GM23338 (cell line): ENCODE results near the gene PKN3. TPM values are rescaled to one million over a fixed set of nuclear protein-coding genes. Genes with fewer than 3 reads are reported as not detected.

Source experiments
- ATAC-seq: fragments of 200-7000 bp; cut with Tn5 transposase; 3 replicates; pipeline ENCODE4 v1.9.1; 2020
- DNase-seq: peaks from one replicate; pipeline ENCODE4 v3.0.0-alpha.2; 2015; ENCODE audit warnings: low spot score
- H2AFZ ChIP-seq: fragments of 200-600 bp; sonication (generic); 2 replicates; pipeline ENCODE4 v1.8.0; 2016; ENCODE audit warnings: antibody characterized with exemption, mild to moderate bottlenecking, moderate library complexity
- H3F3A ChIP-seq: fragments of 200-600 bp; sonication (generic); replicated peaks from 2 replicates; pipeline ENCODE4 v1.8.0; 2017; ENCODE audit warnings: antibody characterized with exemption, mixed run types, low read depth
- H3K27ac ChIP-seq: fragments of 200-600 bp; sonication (generic); 2 replicates; pipeline ENCODE4 v1.6.1; 2016; ENCODE audit warnings: low read depth
- H3K27me3 ChIP-seq: fragments of 200-600 bp; sonication (generic); 2 replicates; pipeline ENCODE4 v1.8.0; 2016; ENCODE audit warnings: mild to moderate bottlenecking, mixed run types, moderate library complexity; ENCODE audit not compliant: insufficient read depth
- H3K36me3 ChIP-seq: fragments of 200-600 bp; sonication (generic); 2 replicates; pipeline ENCODE4 v1.8.0; 2016; ENCODE audit warnings: mild to moderate bottlenecking; ENCODE audit not compliant: insufficient read depth
- H3K4me1 ChIP-seq: fragments of 200-600 bp; sonication (generic); 2 replicates; pipeline ENCODE4 v1.8.0; 2016; ENCODE audit warnings: mild to moderate bottlenecking, moderate library complexity; ENCODE audit not compliant: insufficient read depth
- H3K4me2 ChIP-seq: fragments of 200-600 bp; sonication (generic); 2 replicates; pipeline ENCODE4 v1.7.1; 2017; ENCODE audit warnings: mixed run types
- H3K4me3 ChIP-seq: fragments of 200-600 bp; sonication (generic); 2 replicates; pipeline ENCODE4 v1.6.1; 2016; ENCODE audit warnings: mixed run types
- H3K79me2 ChIP-seq: fragments of 200-600 bp; sonication (generic); replicated peaks from 2 replicates; pipeline ENCODE4 v1.8.0; 2017; ENCODE audit warnings: mild to moderate bottlenecking; ENCODE audit not compliant: insufficient read depth
- H3K9me2 ChIP-seq: fragments of 200-600 bp; sonication (generic); 2 replicates; pipeline ENCODE4 v1.8.0; 2017; ENCODE audit not compliant: insufficient read depth
- H4K20me1 ChIP-seq: fragments of 200-600 bp; sonication (generic); replicated peaks from 2 replicates; pipeline ENCODE4 v1.8.0; 2017; ENCODE audit warnings: mild to moderate bottlenecking; ENCODE audit not compliant: insufficient read depth
- H3K27ac Mint-ChIP-seq: 2 replicates; pipeline ENCODE4 v1.8.0; 2020; ENCODE audit warnings: inconsistent platforms, mild to moderate bottlenecking, moderate library complexity, mixed read lengths
- H3K27me3 Mint-ChIP-seq: 3 replicates; pipeline ENCODE4 v1.8.0; 2022; ENCODE audit warnings: low read depth, mild to moderate bottlenecking, moderate library complexity, mixed read lengths, inconsistent platforms; ENCODE audit not compliant: insufficient read depth, poor library complexity
- H3K36me3 Mint-ChIP-seq: 3 replicates; pipeline ENCODE4 v1.8.0; 2021; ENCODE audit warnings: low read depth, mild to moderate bottlenecking, inconsistent platforms, moderate library complexity, mixed read lengths
- H3K4me1 Mint-ChIP-seq: 3 replicates; pipeline ENCODE4 v1.8.0; 2020; ENCODE audit warnings: mild to moderate bottlenecking, inconsistent platforms, mixed read lengths
- H3K4me3 Mint-ChIP-seq: 3 replicates; pipeline ENCODE4 v1.8.0; 2021; ENCODE audit warnings: moderate library complexity, mild to moderate bottlenecking, inconsistent platforms, mixed read lengths
- H3K9me3 Mint-ChIP-seq: 3 replicates; pipeline ENCODE4 v1.8.0; 2020; ENCODE audit warnings: moderate library complexity, mild to moderate bottlenecking, inconsistent platforms, mixed read lengths
- CREB1 ChIP-seq: fragments of 250-450 bp; sonication (Bioruptor Pico); IDR thresholded peaks from 2 replicates; pipeline ENCODE4 v1.5.0; 2020; ENCODE audit warnings: low read depth, mild to moderate bottlenecking, moderate library complexity
- CTCF ChIP-seq, 2 experiments: fragments of 200-600 bp in 1 of 2; sonication (generic) in 1 of 2; conservative IDR thresholded peaks; 2 replicates each; pipeline versions ENCODE4 v1.5.1 to v1.6.1; 2016 to 2017; ENCODE audit warnings: antibody characterized with exemption in 2 of 2, low read depth in 2 of 2, mild to moderate bottlenecking in 2 of 2, moderate library complexity in 1 of 2
- ETS1 ChIP-seq: IDR thresholded peaks from 2 replicates; pipeline ENCODE4 v1.6.1; 2016; ENCODE audit warnings: antibody characterized with exemption
- EZH2 ChIP-seq: fragments of 200-600 bp; sonication (generic); IDR thresholded peaks from one replicate; pipeline ENCODE4 v1.8.0; 2017; ENCODE audit warnings: antibody characterized with exemption, mild to moderate bottlenecking, low read depth; ENCODE audit not compliant: unreplicated experiment
- EZH2phosphoT487 ChIP-seq: fragments of 200-600 bp; sonication (generic); IDR thresholded peaks from one replicate; pipeline ENCODE4 v1.8.1; 2018; ENCODE audit warnings: antibody characterized with exemption; ENCODE audit not compliant: unreplicated experiment
- JUNB ChIP-seq: IDR thresholded peaks from one replicate; pipeline ENCODE4 v1.6.1; 2016; ENCODE audit warnings: antibody characterized with exemption; ENCODE audit not compliant: unreplicated experiment
- NANOG ChIP-seq: IDR thresholded peaks from 2 replicates; pipeline ENCODE4 v1.6.1; 2016; ENCODE audit warnings: antibody characterized with exemption, borderline replicate concordance
- POLR2AphosphoS5 ChIP-seq: IDR thresholded peaks from 2 replicates; pipeline ENCODE4 v1.6.1; 2016; ENCODE audit warnings: antibody characterized with exemption, low read depth
- STAT1 ChIP-seq: IDR thresholded peaks from one replicate; pipeline ENCODE4 v1.6.1; 2016; ENCODE audit warnings: antibody characterized with exemption; ENCODE audit not compliant: unreplicated experiment
- ZNF114 ChIP-seq: fragments of 250-450 bp; sonication (Bioruptor Pico); IDR thresholded peaks from 2 replicates; pipeline ENCODE4 v1.5.0; 2020; ENCODE audit warnings: mild to moderate bottlenecking, moderate library complexity
- ZNF331 ChIP-seq: fragments of 250-450 bp; sonication (Bioruptor Pico); IDR thresholded peaks from 2 replicates; pipeline ENCODE4 v1.5.0; 2020; ENCODE audit warnings: low read depth, mild to moderate bottlenecking, moderate library complexity
- ZNF462 ChIP-seq: fragments of 250-450 bp; sonication (Bioruptor Pico); IDR thresholded peaks from 2 replicates; pipeline ENCODE4 v1.5.0; 2020; ENCODE audit warnings: mild to moderate bottlenecking, moderate library complexity
- polyA plus RNA-seq: library from polyadenylated mRNA; unstranded; fragments of >200 nt; fragmentation: Nextera tagmentation; extraction: Ambion mirVana; gene quantifications from 2 replicates; pipeline ENCODE4 v1.2.1, GENCODE V29; 2016
- total RNA-seq: library from RNA; depleted of rRNA; stranded (reverse); fragments of >200 nt; shearing (Covaris generic); gene quantifications from 2 replicates; pipeline ENCODE4 v1.2.3, GENCODE V29; 2014

Gene PKN3
- total and polyA plus RNA-seq, 2 experiments from 2014 or later: 6.2 to 17.7 TPM

GRCh38 chr9:128705051-128705965 lies 3.0 kb downstream of the PKN3 start (continued):
- TF ChIP-seq ETS1 (no peak), POLR2AphosphoS5 (no peak), STAT1 (no peak), JUNB (no peak), ZNF114 (CRISPR knock-in tag) (no peak), ZNF331 (CRISPR knock-in tag) (no peak), EZH2 (no peak), EZH2phosphoT487 (no peak), NANOG (no peak)

GRCh38 chr9:128706045-128706444 lies 3.7 kb downstream of the PKN3 start:
- no peak for ATAC-seq
- Mint-ChIP-seq H3K9me3 (no peaks in the 10 kb centered on the region; the same call in 2 of the 3 replicates), H3K4me3 (no peak overlapping the region), H3K4me1 (peaks cover 5% of the 10 kb centered on the region; the same call in 1 of the 3 replicates), H3K27ac (no peak overlapping the region), H3K36me3 (peaks cover 4% of the 10 kb centered on the region; the same call in 2 of the 3 replicates), H3K27me3 (peaks cover 11% of the 10 kb centered on the region)
- DNase-seq: no peak
- peaks cover 10% of the 10 kb centered on the region; the same call in 1 of the 2 replicates for H3F3A ChIP-seq
- peaks cover 5% of the 10 kb centered on the region; the same call in 1 of the 2 replicates for H3K4me1 ChIP-seq
- H3K36me3 ChIP-seq: no peaks in the 10 kb centered on the region
- H3K4me3 ChIP-seq: no peak overlapping the region
- H3K27ac ChIP-seq: no peak overlapping the region
- no peaks in the 10 kb centered on the region for H3K9me2 ChIP-seq
- no peaks in the 10 kb centered on the region for H4K20me1 ChIP-seq
- no peaks in the 10 kb centered on the region; the same call in 1 of the 2 replicates for H3K27me3 ChIP-seq
- no peak overlapping the region for H2AFZ ChIP-seq
- no peak overlapping the region for H3K4me2 ChIP-seq
- no peak for TF ChIP-seq JUNB
- no peak for TF ChIP-seq EZH2phosphoT487
- no peak for TF ChIP-seq ZNF331 (CRISPR knock-in tag)
- no peak for TF ChIP-seq CTCF (conservative IDR thresholded peaks at IDR 0.05; ENCODE audit: low read depth in 2 of 2)
- no peak for TF ChIP-seq ZNF114 (CRISPR knock-in tag)
- TF ChIP-seq POLR2AphosphoS5: no peak
- no peak for TF ChIP-seq NANOG
- TF ChIP-seq ZNF462 (CRISPR knock-in tag): no peak
- no peak for TF ChIP-seq CREB1
- H3K79me2 ChIP-seq: no peaks in the 10 kb centered on the region
